SH-SY5Y (cell line): Measurements from ENCODE around the gene KCNJ6.

Source experiments
- GATA2 ChIP-seq: IDR thresholded peaks from 2 replicates; pipeline ENCODE4 v1.6.1; 2011; ENCODE audit warnings: mild to moderate bottlenecking, low read depth, low read length
- GATA3 ChIP-seq: IDR thresholded peaks from 2 replicates; pipeline ENCODE4 v1.6.1; 2011; ENCODE audit warnings: low read depth, mild to moderate bottlenecking, low read length, moderate library complexity

- TF ChIP-seq GATA2 (no peak), GATA3 (no peak)
These were observed 335.6 kb downstream of the KCNJ6 start for GRCh38 chr21:37580666-37581065.
